ENCODE data around the gene WAC.

- TF ChIP-seq ZNF384 (IDR thresholded peaks at IDR 0.05) (no peak), PKNOX1 (IDR thresholded peaks at IDR 0.05) (no peak), SP1 (IDR thresholded peaks at IDR 0.05) (no peak), ELF4 (IDR thresholded peaks at IDR 0.05) (no peak), HDGF (IDR thresholded peaks at IDR 0.05; ENCODE audit: borderline replicate concordance) (no peak)
Observed at GRCh38 chr10:28631896-28632583, 99.1 kb downstream of the WAC start.
